ENCODE measurements around the gene DCTN2.

- TF ChIP-seq, protein P1, sequence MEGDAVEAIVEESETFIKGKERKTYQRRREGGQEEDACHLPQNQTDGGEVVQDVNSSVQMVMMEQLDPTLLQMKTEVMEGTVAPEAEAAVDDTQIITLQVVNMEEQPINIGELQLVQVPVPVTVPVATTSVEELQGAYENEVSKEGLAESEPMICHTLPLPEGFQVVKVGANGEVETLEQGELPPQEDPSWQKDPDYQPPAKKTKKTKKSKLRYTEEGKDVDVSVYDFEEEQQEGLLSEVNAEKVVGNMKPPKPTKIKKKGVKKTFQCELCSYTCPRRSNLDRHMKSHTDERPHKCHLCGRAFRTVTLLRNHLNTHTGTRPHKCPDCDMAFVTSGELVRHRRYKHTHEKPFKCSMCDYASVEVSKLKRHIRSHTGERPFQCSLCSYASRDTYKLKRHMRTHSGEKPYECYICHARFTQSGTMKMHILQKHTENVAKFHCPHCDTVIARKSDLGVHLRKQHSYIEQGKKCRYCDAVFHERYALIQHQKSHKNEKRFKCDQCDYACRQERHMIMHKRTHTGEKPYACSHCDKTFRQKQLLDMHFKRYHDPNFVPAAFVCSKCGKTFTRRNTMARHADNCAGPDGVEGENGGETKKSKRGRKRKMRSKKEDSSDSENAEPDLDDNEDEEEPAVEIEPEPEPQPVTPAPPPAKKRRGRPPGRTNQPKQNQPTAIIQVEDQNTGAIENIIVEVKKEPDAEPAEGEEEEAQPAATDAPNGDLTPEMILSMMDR (IDR thresholded peaks at IDR 0.05) = no peak
- TF ChIP-seq POLR2A (IDR thresholded peaks at IDR 0.05) = no peak
Measured at GRCh38 chr12:57518176-57518919, 28.6 kb downstream of the DCTN2 start.
